Measurements from ENCODE around the gene IGSF9B.

DNA sequence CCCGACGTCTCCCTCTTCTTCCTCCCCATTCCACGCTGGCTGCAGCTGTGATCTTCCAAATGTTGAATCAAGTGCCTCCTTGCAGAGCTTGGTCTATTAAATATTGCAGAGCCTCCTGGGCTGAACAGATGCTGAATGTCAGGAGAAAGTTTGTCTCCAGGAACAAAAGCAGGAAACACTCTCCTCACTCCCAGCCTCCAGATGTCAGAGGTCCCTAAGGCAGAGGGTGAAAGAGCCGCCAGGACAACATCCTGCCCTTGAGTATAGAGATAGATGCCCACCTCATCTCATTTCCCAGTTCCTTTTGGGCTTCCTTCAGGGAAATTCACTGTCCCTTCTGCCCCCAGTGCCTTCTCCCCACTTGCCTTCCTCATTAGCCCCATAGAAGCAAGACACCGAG is 40.8 kb upstream of the IGSF9B start:
- TF ChIP-seq, protein P1, sequence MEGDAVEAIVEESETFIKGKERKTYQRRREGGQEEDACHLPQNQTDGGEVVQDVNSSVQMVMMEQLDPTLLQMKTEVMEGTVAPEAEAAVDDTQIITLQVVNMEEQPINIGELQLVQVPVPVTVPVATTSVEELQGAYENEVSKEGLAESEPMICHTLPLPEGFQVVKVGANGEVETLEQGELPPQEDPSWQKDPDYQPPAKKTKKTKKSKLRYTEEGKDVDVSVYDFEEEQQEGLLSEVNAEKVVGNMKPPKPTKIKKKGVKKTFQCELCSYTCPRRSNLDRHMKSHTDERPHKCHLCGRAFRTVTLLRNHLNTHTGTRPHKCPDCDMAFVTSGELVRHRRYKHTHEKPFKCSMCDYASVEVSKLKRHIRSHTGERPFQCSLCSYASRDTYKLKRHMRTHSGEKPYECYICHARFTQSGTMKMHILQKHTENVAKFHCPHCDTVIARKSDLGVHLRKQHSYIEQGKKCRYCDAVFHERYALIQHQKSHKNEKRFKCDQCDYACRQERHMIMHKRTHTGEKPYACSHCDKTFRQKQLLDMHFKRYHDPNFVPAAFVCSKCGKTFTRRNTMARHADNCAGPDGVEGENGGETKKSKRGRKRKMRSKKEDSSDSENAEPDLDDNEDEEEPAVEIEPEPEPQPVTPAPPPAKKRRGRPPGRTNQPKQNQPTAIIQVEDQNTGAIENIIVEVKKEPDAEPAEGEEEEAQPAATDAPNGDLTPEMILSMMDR (IDR thresholded peaks at IDR 0.05 in 2 of 3, conservative IDR thresholded peaks at IDR 0.05 in 1 of 3; ENCODE audit: control insufficient read depth in 2 of 3, extremely low read depth in 1 of 3, insufficient read depth in 1 of 3, low read depth in 3 of 3, low read length in 3 of 3): no peak
- TF ChIP-seq CEBPB (IDR thresholded peaks at IDR 0.05; ENCODE audit: borderline replicate concordance in 1 of 2, low read depth in 2 of 2, low read length in 2 of 2): no peak
- no peak for TF ChIP-seq NR2C1 (IDR thresholded peaks at IDR 0.05)
- TF ChIP-seq TAF1 (IDR thresholded peaks at IDR 0.05; ENCODE audit: borderline replicate concordance, low read depth, low read length): no peak
- no peak for TF ChIP-seq ZSCAN29 (IDR thresholded peaks at IDR 0.05)
- no peak for TF ChIP-seq EZH2 (IDR thresholded peaks at IDR 0.05; ENCODE audit: borderline replicate concordance, control insufficient read depth, low read depth, low read length)
- no peak for TF ChIP-seq SUPT20H (IDR thresholded peaks at IDR 0.05; ENCODE audit: borderline replicate concordance, control insufficient read depth, low read depth, low read length)
- TF ChIP-seq RAD21 (IDR thresholded peaks at IDR 0.05; ENCODE audit: insufficient read depth, low read depth, low read length): no peak
- no peak for TF ChIP-seq TCF7 (IDR thresholded peaks at IDR 0.05; ENCODE audit: borderline replicate concordance)
